Brain microvascular endothelial cell (primary cell): Measurements from ENCODE around the gene CTNNA3.

Experiments
- DNase-seq: peaks from one replicate; pipeline ENCODE4 v3.0.0-alpha.2; 2020
- H3K27ac ChIP-seq: fragments of 250-450 bp; sonication (Bioruptor Pico); 2 replicates; pipeline ENCODE4 v1.5.1; 2020; ENCODE audit warnings: mild to moderate bottlenecking, moderate library complexity
- H3K27me3 ChIP-seq: fragments of 250-450 bp; sonication (Bioruptor Pico); replicated peaks from 2 replicates; pipeline ENCODE4 v1.5.1; 2020; ENCODE audit warnings: mild to moderate bottlenecking
- H3K36me3 ChIP-seq: fragments of 250-450 bp; sonication (Bioruptor Pico); replicated peaks from 2 replicates; pipeline ENCODE4 v1.5.1; 2020; ENCODE audit warnings: mild to moderate bottlenecking
- H3K4me3 ChIP-seq: 2 replicates; pipeline ENCODE4 v1.5.1; 2011; ENCODE audit warnings: low read depth, mild to moderate bottlenecking, control low read depth, low read length, moderate library complexity
- in situ Hi-C: cut with HindIII; loops from 2 replicates; pipeline ENCODE4 v1.10.0; 2017; ENCODE audit warnings: low sequenced_read_pairs, low pct_ligation_motif_present
- TF ChIP-seq, protein P1 (sequence below): IDR thresholded peaks from 2 replicates; pipeline ENCODE4 v1.5.1; 2011; ENCODE audit warnings: low read depth, mild to moderate bottlenecking, moderate library complexity, low read length, control low read depth, inconsistent platforms; ENCODE audit errors: missing control alignments

Gene CTNNA3

DNA sequence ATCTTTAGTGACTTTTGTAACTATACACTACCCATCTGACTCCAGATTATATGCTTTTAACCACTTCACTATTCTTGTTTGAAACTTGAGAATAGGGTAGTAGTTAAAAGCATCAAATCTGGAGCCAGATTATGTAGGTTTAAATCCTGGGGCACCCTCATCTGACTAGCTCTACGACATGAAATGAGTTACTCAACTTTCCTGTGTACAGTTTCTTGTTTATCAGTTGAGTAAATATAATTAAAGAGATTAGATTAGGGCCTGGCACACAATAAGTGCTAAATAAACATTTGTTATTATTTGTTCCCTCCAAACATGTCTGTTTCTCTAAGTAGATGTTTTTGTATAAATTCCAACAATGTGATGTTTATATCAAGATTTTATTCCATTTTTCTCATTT, 1255.4 kb downstream of the CTNNA3 start:
- Histone ChIP-seq H3K4me3 (no peak overlapping the region), H3K36me3 (no peaks in the 10 kb centered on the region), H3K27ac (no peak overlapping the region), H3K27me3 (no peaks in the 10 kb centered on the region)
- no peak for DNase-seq
- TF ChIP-seq, protein P1, sequence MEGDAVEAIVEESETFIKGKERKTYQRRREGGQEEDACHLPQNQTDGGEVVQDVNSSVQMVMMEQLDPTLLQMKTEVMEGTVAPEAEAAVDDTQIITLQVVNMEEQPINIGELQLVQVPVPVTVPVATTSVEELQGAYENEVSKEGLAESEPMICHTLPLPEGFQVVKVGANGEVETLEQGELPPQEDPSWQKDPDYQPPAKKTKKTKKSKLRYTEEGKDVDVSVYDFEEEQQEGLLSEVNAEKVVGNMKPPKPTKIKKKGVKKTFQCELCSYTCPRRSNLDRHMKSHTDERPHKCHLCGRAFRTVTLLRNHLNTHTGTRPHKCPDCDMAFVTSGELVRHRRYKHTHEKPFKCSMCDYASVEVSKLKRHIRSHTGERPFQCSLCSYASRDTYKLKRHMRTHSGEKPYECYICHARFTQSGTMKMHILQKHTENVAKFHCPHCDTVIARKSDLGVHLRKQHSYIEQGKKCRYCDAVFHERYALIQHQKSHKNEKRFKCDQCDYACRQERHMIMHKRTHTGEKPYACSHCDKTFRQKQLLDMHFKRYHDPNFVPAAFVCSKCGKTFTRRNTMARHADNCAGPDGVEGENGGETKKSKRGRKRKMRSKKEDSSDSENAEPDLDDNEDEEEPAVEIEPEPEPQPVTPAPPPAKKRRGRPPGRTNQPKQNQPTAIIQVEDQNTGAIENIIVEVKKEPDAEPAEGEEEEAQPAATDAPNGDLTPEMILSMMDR, result no peak
- in situ Hi-C loops, result no loop called here

GRCh38 chr10:66414943-66415342, 1281.1 kb downstream of the CTNNA3 start:
- H3K4me3 ChIP-seq, result no peak overlapping the region
- H3K36me3 ChIP-seq, result no peaks in the 10 kb centered on the region
- TF ChIP-seq, protein P1, result no peak
- DNase-seq, result no peak
- H3K27ac ChIP-seq, result no peak overlapping the region
- no peaks in the 10 kb centered on the region for H3K27me3 ChIP-seq
- in situ Hi-C loops, result no loop called here

DNA sequence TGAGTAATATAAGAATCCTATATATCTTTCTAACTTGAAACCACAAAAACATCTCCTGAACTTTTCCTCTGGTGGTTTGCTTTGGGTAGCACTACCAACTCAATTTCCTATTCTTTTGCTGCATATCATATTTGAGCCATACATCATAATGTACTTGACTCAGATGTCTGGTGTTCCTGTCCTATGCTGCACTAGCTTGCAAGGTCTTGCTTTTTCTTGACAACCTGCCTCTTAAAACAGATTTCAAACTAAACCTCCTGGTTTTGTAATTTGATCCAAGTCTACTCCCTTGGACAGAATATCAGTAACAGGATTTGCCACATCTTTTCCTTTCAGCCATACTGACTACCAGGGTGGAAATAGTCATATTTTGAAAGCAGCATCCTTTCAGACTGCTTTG, 1290.4 kb downstream of the CTNNA3 start:
- TF ChIP-seq, protein P1, result no peak
- Histone ChIP-seq H3K36me3 (no peaks in the 10 kb centered on the region), H3K27ac (no peak overlapping the region), H3K27me3 (no peaks in the 10 kb centered on the region), H3K4me3 (no peak overlapping the region)
- in situ Hi-C loops, result no loop called here
- no peak for DNase-seq

- Histone ChIP-seq H3K4me3 (no peak overlapping the region), H3K27ac (no peak overlapping the region), H3K36me3 (no peaks in the 10 kb centered on the region), H3K27me3 (no peaks in the 10 kb centered on the region)
- TF ChIP-seq, protein P1, result no peak
- in situ Hi-C loops, result no loop called here
- no peak for DNase-seq
These were observed 1297.3 kb downstream of the CTNNA3 start for GRCh38 chr10:66398669-66399068.

DNA sequence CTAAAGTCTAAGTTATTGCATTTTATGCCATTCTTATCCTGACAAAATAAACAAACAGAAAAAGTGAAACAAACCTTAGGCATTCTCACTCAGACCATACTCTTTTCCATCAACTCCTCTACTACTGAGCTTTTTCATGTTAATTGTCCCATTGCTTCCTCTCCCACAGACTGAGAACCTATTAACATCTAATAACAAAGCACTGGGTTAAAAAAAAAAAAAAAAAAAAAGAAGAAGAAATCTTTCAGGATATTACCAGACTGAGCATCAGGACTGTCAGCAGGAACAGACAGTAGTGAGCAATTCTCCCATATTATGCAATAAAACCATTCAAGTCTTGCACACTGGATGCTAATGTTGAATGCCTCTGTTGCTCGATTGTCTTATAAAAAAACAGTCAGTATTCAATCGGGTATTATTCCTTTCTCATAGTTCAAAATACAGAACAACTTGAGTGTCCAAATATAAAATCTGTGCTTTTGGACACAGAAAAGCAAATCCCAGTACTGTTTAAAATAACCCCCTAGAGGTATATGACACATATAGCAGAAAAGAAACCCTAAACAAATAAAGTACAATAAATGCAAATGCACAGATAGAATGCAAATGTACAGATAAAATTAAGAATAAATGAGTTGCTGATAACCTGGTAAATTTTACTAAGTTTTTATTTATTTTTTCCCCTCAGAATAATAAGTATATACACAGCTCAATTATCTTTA, 1301.5 kb downstream of the CTNNA3 start:
- Histone ChIP-seq H3K36me3 (no peaks in the 10 kb centered on the region), H3K27ac (no peak overlapping the region), H3K4me3 (no peak overlapping the region), H3K27me3 (no peaks in the 10 kb centered on the region)
- TF ChIP-seq, protein P1, result no peak
- no peak for DNase-seq
- in situ Hi-C loops, result no loop called here

DNA sequence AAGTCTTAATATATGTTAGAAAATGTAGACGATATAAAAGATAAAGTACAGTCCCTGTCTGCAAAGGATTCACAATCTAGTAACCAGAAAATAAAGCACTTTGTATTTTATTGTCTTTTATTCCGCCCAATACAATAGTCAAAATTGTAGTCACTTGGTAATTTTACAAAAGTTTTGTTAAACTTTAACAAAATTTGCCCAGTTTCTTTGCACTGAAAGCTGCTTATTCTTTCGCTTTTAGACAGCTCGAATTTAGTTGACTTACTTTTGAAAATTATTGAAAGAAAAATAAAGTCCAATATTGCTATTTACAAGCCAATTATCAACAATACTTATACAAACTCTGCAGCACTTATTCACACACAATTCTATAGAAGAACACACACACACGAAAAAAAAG, 1305.1 kb downstream of the CTNNA3 start:
- in situ Hi-C loops, result no loop called here
- DNase-seq, result no peak
- H3K27me3 ChIP-seq, result no peaks in the 10 kb centered on the region
- TF ChIP-seq, protein P1, result no peak
- no peak overlapping the region for H3K27ac ChIP-seq
- H3K36me3 ChIP-seq, result no peaks in the 10 kb centered on the region
- H3K4me3 ChIP-seq, result no peak overlapping the region
